HG02973 (cell line): ENCODE data around the gene SBNO2.

Source experiments
- ATAC-seq: cut with Tn5 transposase; IDR thresholded peaks from one replicate; pipeline ENCODE4 v1.9.1; 2021; ENCODE audit warnings: moderate library complexity; ENCODE audit not compliant: unreplicated experiment

The SBNO2 gene

GRCh38 chr19:1106841-1107660 lies 67.0 kb downstream of the SBNO2 start:
- no peak for ATAC-seq

- ATAC-seq, result no peak
These were observed 67.9 kb downstream of the SBNO2 start for GRCh38 chr19:1105873-1106840.

- ATAC-seq, result no peak
These were observed 68.8 kb downstream of the SBNO2 start for GRCh38 chr19:1105008-1105872.

GRCh38 chr19:1104311-1105007 lies 69.6 kb downstream of the SBNO2 start:
- ATAC-seq, result peak; percentile 29

- ATAC-seq, result peak; percentile 53
These were observed 70.3 kb downstream of the SBNO2 start, which contains the start of gene GPX4 for GRCh38 chr19:1103708-1104310. TSS of gene GPX4 (plus strand) at chr19:1103994. CDS start at chr19:1104044, 50 bp downstream.

- ATAC-seq, result no peak
These were observed 70.8 kb downstream of the SBNO2 start for GRCh38 chr19:1103132-1103707.

GRCh38 chr19:1102407-1103131 lies 71.5 kb downstream of the SBNO2 start:
- no peak for ATAC-seq

GRCh38 chr19:1101337-1101698 lies 72.8 kb downstream of the SBNO2 start:
- no peak for ATAC-seq

- no peak for ATAC-seq
These were observed 75.7 kb downstream of the SBNO2 start for GRCh38 chr19:1098177-1099051.

GRCh38 chr19:1097810-1098176 lies 76.3 kb downstream of the SBNO2 start:
- ATAC-seq, result no peak

- ATAC-seq, result peak; percentile 79
These were observed 78.9 kb downstream of the SBNO2 start, which contains the start of gene POLR2E for GRCh38 chr19:1094978-1095701. TSS of gene POLR2E (minus strand) at chr19:1095375. CDS start at chr19:1095315, 60 bp downstream.

- no peak for ATAC-seq
These were observed 79.5 kb downstream of the SBNO2 start for GRCh38 chr19:1094655-1094977.

- no peak for ATAC-seq
These were observed 80.1 kb downstream of the SBNO2 start for GRCh38 chr19:1093811-1094553.

GRCh38 chr19:1093330-1093729 lies 80.7 kb downstream of the SBNO2 start:
- ATAC-seq, result no peak

GRCh38 chr19:1091544-1092175 lies 82.4 kb downstream of the SBNO2 start:
- ATAC-seq, result no peak
